NK-92 (cell line): ENCODE measurements around the gene PCDHGC3.
"Not testable (repeated sequence)": the region's sequence is repeated elsewhere in the genome, so short reads cannot be mapped to it uniquely, and the experiment has no call there.

Experiments used
- DNase-seq: peaks from one replicate; lab custom pipeline; 2025; ENCODE audit not compliant: unreplicated experiment; lab: John Stamatoyannopoulos, UW

Gene PCDHGC3

DNA sequence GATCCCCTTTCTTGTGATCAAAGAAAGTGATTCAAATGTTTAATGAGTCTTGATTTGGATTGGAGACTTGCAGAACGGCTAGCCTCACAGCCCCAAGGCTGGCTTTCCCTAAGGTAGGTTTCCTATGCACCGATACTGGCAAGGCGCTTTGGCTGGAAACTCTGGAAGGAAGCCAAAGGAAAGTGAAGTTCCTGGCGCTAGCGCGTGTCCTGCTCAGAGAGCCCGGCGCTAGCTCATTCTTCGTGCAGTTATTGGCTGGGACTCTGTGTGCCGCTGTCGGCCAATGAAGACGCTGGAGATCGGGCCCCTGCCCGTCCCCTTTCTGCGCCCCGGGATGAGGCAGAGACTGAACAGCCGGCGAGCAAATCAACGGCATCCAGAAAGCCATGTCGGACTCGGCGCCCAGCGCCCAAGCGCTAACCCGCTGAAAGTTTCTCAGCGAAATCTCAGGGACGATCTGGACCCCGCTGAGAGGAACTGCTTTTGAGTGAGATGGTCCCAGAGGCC lies at the start of gene PCDHGC3:
TSS of gene PCDHGC3 (plus strand) at position 342 of the 507 bp plus-strand sequence. CDS start at position 493, 151 bp downstream.
- DNase-seq = no peak

GRCh38 chr5:141427783-141428426 lies 47.9 kb upstream of the PCDHGC3 start:
- no peak for DNase-seq

- DNase-seq = no peak
Measured at GRCh38 chr5:141430332-141431113, 45.2 kb upstream of the PCDHGC3 start, which contains the start of gene PCDHGA12. PCDHGA12 (plus strand) TSS chr5:141430507; CDS start chr5:141430760, 253 bp downstream.

- DNase-seq = no peak
Measured at GRCh38 chr5:141431286-141431685, 44.5 kb upstream of the PCDHGC3 start.

DNA sequence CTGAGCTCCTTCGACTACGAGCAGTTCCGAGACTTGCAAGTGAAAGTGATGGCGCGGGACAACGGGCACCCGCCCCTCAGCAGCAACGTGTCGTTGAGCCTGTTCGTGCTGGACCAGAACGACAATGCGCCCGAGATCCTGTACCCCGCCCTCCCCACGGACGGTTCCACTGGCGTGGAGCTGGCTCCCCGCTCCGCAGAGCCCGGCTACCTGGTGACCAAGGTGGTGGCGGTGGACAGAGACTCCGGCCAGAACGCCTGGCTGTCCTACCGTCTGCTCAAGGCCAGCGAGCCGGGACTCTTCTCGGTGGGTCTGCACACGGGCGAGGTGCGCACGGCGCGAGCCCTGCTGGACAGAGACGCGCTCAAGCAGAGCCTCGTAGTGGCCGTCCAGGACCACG lies 43.5 kb upstream of the PCDHGC3 start:
- DNase-seq = not testable (repeated sequence)

- not testable (repeated sequence) for DNase-seq
Measured at GRCh38 chr5:141432726-141433125, 43.0 kb upstream of the PCDHGC3 start.

DNA sequence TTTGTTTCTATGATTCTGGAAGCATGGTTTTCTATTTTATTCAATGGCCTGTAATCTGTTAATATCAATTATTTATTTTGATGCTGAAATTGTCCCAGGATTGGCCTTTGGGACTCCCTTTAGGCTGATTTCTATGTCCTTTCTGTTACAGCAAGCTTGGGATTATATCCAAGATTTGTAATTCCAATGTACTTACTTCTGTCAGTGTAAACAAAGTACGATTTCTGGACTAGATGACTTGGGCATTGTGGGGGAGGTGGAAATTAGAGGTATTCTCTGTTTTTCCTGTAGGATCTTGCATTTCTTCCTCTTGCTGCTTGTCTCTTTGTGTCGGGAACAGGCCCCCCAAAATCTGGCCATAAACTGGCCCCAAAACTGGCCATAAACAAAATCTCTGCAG lies 41.8 kb upstream of the PCDHGC3 start:
- no peak for DNase-seq

DNA sequence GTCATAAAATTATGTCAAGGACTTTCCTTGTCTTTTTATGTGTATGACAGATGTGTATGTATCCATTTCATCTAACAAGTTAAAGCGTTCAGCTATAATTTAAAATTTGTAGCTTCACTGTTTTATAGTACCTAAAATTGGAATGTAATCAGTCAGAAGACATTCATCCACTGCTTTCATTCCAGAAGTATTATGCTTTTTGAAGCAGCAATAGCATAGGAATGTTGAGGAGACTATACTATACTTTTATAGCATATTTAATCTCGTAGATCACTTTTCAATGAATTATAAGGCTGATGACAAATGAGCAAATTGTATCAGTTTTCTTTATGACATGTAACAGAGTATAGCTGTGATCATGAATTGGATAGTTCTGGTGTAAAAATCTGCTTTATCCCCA lies 38.5 kb upstream of the PCDHGC3 start:
- no peak for DNase-seq

- no peak for DNase-seq
Measured at GRCh38 chr5:141439411-141440141, 36.2 kb upstream of the PCDHGC3 start.

GRCh38 chr5:141440341-141440740 lies 35.4 kb upstream of the PCDHGC3 start:
- no peak for DNase-seq

DNA sequence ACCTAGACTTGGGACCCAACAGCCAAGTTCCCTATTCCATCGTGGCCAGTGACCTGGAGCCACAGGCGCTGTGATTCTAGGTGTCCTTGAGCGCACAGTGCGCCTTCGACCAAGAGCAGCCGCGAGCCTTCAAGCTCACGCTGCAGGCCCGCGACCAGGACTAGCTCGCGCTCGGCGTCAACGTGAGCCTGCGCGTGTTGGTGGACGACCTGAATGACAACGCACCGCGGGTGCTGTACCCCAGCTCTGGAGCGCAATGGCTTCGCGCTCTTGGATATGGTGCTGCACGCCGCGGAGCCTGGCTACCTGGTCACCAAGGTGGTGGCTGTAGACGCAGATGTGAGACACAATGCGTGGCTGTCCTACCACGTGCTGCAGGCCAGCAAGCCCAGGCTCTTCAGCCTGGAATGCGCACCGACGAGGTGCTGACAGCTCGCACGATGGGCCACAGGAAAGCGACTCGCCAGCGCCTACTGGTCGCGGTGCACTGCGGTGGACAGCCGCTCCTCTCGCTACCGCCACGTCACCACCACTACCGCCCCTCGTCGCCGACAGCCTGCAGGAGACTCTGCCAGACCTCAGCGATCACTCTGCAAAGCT lies 34.1 kb upstream of the PCDHGC3 start:
- DNase-seq = no peak

DNA sequence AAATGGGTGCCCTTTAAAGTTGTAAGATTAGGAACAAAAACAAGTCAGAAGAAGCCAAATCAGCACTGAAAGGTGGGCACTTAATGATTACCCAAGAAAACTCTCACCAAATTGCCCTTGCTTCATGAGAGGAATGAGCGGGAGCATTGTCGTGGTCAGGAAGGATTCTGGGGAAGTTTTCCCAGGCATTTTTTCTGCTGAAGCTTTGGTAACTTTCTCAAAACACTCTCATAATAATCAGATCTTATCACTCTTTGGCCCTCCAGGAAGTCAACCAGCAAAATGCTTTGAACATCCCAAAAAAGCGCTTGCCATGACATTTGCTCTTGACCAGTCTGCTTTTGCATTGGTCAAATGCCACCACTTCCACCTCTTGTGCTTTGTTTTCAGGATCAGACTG lies 10.4 kb upstream of the PCDHGC3 start:
- DNase-seq = no peak

- no peak for DNase-seq
Measured at GRCh38 chr5:141476132-141476911, 556 bp downstream of the PCDHGC3 start.

DNA sequence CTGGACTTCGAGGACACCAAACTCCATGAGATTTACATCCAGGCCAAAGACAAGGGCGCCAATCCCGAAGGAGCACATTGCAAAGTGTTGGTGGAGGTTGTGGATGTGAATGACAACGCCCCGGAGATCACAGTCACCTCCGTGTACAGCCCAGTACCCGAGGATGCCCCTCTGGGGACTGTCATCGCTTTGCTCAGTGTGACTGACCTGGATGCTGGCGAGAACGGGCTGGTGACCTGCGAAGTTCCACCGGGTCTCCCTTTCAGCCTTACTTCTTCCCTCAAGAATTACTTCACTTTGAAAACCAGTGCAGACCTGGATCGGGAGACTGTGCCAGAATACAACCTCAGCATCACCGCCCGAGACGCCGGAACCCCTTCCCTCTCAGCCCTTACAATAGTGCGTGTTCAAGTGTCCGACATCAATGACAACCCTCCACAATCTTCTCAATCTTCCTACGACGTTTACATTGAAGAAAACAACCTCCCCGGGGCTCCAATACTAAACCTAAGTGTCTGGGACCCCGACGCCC lies 1.3 kb downstream of the PCDHGC3 start:
- no peak for DNase-seq

- DNase-seq = no peak
Measured at GRCh38 chr5:141477815-141478214, 2.0 kb downstream of the PCDHGC3 start.

- no peak for DNase-seq
Measured at GRCh38 chr5:141478321-141478945, 2.7 kb downstream of the PCDHGC3 start.

DNA sequence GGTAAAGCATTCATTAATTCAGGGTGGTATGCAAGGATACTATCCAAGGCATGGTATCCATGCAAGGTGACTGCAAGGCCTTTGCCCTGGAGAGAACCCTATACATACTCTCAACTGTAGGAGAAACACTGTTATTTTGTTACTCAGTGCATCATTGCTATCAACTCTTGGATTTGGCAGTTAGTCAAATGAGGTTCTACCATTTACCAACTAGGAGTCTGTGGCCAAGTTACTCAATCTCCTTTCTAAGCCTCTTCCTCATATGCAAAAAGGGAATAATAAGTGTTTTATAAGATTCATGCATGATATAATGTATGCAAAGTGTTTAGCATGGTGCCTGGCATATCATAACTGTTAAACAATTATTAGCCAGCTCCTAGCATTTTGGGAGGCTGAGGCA lies 4.0 kb downstream of the PCDHGC3 start:
- no peak for DNase-seq

GRCh38 chr5:141483902-141484301 lies 8.1 kb downstream of the PCDHGC3 start:
- no peak for DNase-seq

- no peak for DNase-seq
Measured at GRCh38 chr5:141484310-141484640, 8.5 kb downstream of the PCDHGC3 start.
